Effector memory CD8-positive, alpha-beta T cell (primary cell): ENCODE data around the gene TCHH.
A peak's percentile ranks its signal among the peaks of the same experiment; 100 is the strongest.

Experiments
- ATAC-seq: fragments of 150-1000 bp; cut with Tn5 transposase; replicated peaks from 2 replicates; pipeline ENCODE4 v1.10.0; 2021; ENCODE audit warnings: mild to moderate bottlenecking, moderate library complexity
- DNase-seq, 3 experiments: peaks; one replicate each; pipeline ENCODE4 v3.0.0; 2021
- H3K27ac Mint-ChIP-seq, 2 donors: one replicate each; pipeline ENCODE4 v1.8.0; 2022; ENCODE audit warnings: mild to moderate bottlenecking in 2 of 2, mixed read lengths in 2 of 2, moderate library complexity in 2 of 2
- H3K27me3 Mint-ChIP-seq, 2 donors: one replicate each; pipeline ENCODE4 v1.8.0; 2022; ENCODE audit warnings: mixed read lengths in 2 of 2
- H3K36me3 Mint-ChIP-seq: one replicate; pipeline ENCODE4 v1.8.0; 2022; ENCODE audit warnings: mild to moderate bottlenecking, moderate library complexity, mixed read lengths; ENCODE audit not compliant: insufficient read depth
- H3K4me1 Mint-ChIP-seq, 2 donors: one replicate each; pipeline ENCODE4 v1.8.0; 2022; ENCODE audit warnings: low read depth in 2 of 2, mixed read lengths in 2 of 2
- H3K4me3 Mint-ChIP-seq, 2 donors: one replicate each; pipeline ENCODE4 v1.8.0; 2022; ENCODE audit warnings: mild to moderate bottlenecking in 2 of 2, mixed read lengths in 2 of 2, moderate library complexity in 2 of 2
- H3K9me3 Mint-ChIP-seq, 2 donors: one replicate each; pipeline ENCODE4 v1.8.0; 2022; ENCODE audit warnings: mixed read lengths in 2 of 2

The TCHH gene

GRCh38 chr1:152143150-152143887, 28.1 kb upstream of the TCHH start:
- H3K4me3 Mint-ChIP-seq = no peak overlapping the region
- no peak for ATAC-seq

GRCh38 chr1:152141971-152142584, 26.8 kb upstream of the TCHH start:
- Mint-ChIP-seq H3K4me1 (no peaks in the 10 kb centered on the region), H3K9me3 (no peaks in the 10 kb centered on the region), H3K36me3 (no peaks in the 10 kb centered on the region), H3K4me3 (no peak overlapping the region), H3K27ac (no peak overlapping the region), H3K27me3 (peaks cover 28 to 45% of the 10 kb centered on the region in 2 donors)
- ATAC-seq (no peak), DNase-seq (no peak)

More at GRCh38 chr1:152143150-152143887, 28.1 kb upstream of the TCHH start:
- H3K27me3 Mint-ChIP-seq = peaks cover 28 to 45% of the 10 kb centered on the region in 2 donors
- peaks cover 0 to under 1% of the 10 kb centered on the region in 2 donors for H3K9me3 Mint-ChIP-seq
- H3K27ac Mint-ChIP-seq = no peak overlapping the region
- H3K4me1 Mint-ChIP-seq = no peaks in the 10 kb centered on the region
- no peaks in the 10 kb centered on the region for H3K36me3 Mint-ChIP-seq
- no peak for DNase-seq

GRCh38 chr1:152137215-152137614, 22.0 kb upstream of the TCHH start:
- Mint-ChIP-seq H3K4me1 (no peaks in the 10 kb centered on the region), H3K36me3 (no peaks in the 10 kb centered on the region), H3K9me3 (peaks cover 3 to 8% of the 10 kb centered on the region in 2 donors), H3K27ac (no peak overlapping the region), H3K4me3 (no peak overlapping the region), H3K27me3 (peaks cover 16 to 37% of the 10 kb centered on the region in 2 donors)
- DNase-seq = no peak
- no peak for ATAC-seq

GRCh38 chr1:152130186-152130585, 14.9 kb upstream of the TCHH start:
- Mint-ChIP-seq H3K36me3 (no peaks in the 10 kb centered on the region), H3K9me3 (peaks cover 5 to 8% of the 10 kb centered on the region in 2 donors), H3K27ac (no peak overlapping the region), H3K27me3 (peaks cover 59 to 65% of the 10 kb centered on the region in 2 donors), H3K4me1 (no peaks in the 10 kb centered on the region), H3K4me3 (no peak overlapping the region)
- ATAC-seq (no peak), DNase-seq (no peak)

DNA sequence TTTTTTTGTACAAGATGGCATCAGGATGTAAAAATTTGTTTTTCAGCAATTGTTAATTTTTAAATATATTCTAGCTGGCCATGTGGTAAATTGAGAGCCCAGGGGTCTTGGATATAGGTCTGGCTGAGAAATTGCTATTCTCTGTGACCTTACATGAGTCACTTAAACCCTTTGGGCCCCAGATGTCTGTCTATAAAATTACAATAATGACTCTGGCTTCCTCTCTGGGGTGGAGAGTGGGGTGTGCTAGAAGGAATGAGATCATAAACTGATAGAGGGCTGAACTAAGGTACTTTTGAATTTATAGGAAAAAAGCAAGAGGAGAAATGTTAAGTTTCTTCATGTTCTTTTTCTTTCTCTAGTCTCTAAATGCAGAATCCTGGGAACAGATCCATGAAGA, 12.4 kb upstream of the TCHH start:
- DNase-seq (no peak), ATAC-seq (no peak)
- Mint-ChIP-seq H3K4me3 (no peak overlapping the region), H3K4me1 (no peaks in the 10 kb centered on the region), H3K9me3 (peaks cover 0 to 2% of the 10 kb centered on the region in 2 donors), H3K36me3 (no peaks in the 10 kb centered on the region), H3K27ac (no peak overlapping the region), H3K27me3 (peaks cover 58 to 64% of the 10 kb centered on the region in 2 donors)

GRCh38 chr1:152125834-152126443, 10.7 kb upstream of the TCHH start:
- Mint-ChIP-seq H3K4me1 (no peaks in the 10 kb centered on the region), H3K27me3 (peaks cover 63 to 66% of the 10 kb centered on the region in 2 donors), H3K27ac (no peak overlapping the region), H3K9me3 (peaks cover 0 to 2% of the 10 kb centered on the region in 2 donors), H3K4me3 (no peak overlapping the region), H3K36me3 (no peaks in the 10 kb centered on the region)
- DNase-seq (no peak), ATAC-seq (no peak)

GRCh38 chr1:152118915-152119314, 3.7 kb upstream of the TCHH start:
- Mint-ChIP-seq H3K4me1 (no peaks in the 10 kb centered on the region), H3K27ac (no peak overlapping the region), H3K9me3 (no peaks in the 10 kb centered on the region), H3K27me3 (peaks cover 39 to 50% of the 10 kb centered on the region in 2 donors), H3K4me3 (no peak overlapping the region), H3K36me3 (no peaks in the 10 kb centered on the region)
- ATAC-seq = no peak
- no peak for DNase-seq

DNA sequence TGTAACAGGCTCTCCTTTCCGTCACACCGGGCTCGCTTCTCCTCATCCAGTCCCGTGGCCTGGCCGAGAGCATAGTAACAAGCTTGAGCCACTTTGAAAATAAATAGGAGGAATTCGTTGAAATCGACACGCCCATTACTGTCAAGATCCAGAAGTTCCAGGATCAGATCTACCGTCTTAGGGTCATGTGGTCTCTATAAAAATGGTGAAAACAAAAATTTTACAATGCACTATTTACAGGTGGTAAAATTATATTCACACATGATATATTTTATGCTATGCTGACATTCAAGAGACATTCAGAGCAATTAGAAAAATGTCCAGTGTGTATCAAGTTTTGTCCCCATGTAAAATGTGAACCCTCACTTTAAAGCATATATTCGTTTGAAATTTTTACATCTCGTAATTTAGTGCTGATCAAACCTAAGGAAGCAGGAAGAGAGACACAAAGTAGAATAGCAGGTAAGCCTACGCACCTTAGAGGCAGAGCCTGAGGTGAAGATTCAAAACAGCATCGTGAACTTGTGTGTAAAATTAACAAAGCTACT, 2.3 kb downstream of the TCHH start:
- Mint-ChIP-seq H3K4me3 (no peak overlapping the region), H3K36me3 (no peaks in the 10 kb centered on the region), H3K27me3 (peaks cover 14% of the 10 kb centered on the region in 2 donors), H3K9me3 (no peaks in the 10 kb centered on the region), H3K27ac (no peak overlapping the region), H3K4me1 (peaks cover 0 to 7% of the 10 kb centered on the region in 2 donors)
- no peak for ATAC-seq
- DNase-seq = no peak

DNA sequence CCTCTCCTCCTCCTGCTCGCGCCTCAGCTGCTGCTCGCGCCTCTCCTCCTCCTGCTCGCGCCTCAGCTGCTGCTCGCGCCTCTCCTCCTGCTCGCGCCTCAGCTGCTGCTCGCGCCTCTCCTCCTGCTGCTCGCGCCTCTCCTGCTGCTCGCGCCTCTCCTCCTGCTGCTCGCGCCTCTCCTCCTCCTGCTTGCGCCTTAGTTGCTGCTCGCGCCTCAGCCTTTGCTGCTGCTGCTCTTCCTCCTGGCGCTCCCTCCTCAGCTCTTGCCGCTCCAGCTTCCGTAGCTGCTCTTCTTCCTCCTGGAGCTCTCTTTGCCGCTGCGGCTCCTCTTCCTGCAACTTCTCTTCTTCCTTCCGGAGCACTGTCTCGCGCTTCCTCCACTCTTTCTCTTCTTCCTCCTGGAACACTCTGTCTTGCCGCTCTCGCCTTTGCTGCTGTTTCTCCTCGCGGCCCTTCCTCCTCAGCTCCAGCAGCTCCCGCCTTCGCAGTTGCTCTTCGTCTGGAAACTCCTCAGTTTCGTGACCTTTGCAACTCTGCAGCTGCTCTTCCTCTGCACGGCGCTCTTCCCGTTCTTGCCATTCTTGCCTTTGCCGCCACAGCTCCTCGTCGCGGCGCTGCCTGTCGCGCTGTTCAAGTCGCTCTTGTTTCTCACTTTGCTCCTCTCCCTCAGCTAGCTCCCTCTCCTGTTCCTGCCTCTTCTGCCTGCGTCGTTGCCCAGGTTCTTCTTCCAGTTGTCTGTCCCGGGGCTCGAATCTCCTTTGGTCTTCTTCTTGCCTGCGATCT, 3.0 kb downstream of the TCHH start:
- Mint-ChIP-seq H3K4me1 (peaks cover 0 to 8% of the 10 kb centered on the region in 2 donors), H3K27ac (no peak overlapping the region), H3K9me3 (no peaks in the 10 kb centered on the region), H3K4me3 (no peak overlapping the region), H3K27me3 (peaks cover 11 to 13% of the 10 kb centered on the region in 2 donors), H3K36me3 (no peaks in the 10 kb centered on the region)
- ATAC-seq (peak; percentile 22), DNase-seq (no peak)

DNA sequence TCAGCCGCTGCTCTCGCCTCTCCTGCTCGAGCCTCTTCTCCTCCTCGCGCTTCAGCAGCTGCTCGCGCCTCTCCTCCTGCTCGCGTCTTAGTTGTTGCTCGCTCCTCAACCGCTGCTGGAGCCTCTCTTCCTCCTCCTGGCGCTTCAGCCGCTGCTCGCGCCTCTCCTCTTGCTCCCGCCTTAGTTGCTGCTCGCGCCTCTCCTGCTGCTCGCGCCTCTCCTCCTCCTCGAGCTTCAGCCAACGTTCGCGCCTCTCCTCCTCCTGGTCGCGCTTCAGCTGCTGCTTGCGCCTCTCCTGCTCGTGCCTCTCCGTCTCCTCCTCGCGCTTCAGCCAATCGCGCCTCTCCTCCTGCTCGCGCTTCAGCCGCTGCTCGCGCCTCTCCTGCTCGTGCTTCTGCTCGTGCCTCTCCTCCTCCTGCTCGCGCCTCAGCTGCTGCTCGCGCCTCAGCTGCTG, 3.7 kb downstream of the TCHH start:
- Mint-ChIP-seq H3K27me3 (peaks cover 5 to 6% of the 10 kb centered on the region in 2 donors), H3K4me1 (peaks cover 0 to 8% of the 10 kb centered on the region in 2 donors), H3K9me3 (no peaks in the 10 kb centered on the region), H3K4me3 (no peak overlapping the region), H3K36me3 (no peaks in the 10 kb centered on the region), H3K27ac (no peak overlapping the region)
- ATAC-seq (peak; percentile 32), DNase-seq (no peak)

GRCh38 chr1:152110860-152111514, 4.3 kb downstream of the TCHH start:
- Mint-ChIP-seq H3K27ac (no peak overlapping the region), H3K9me3 (no peaks in the 10 kb centered on the region), H3K36me3 (no peaks in the 10 kb centered on the region), H3K4me3 (no peak overlapping the region), H3K27me3 (peaks cover under 1 to 6% of the 10 kb centered on the region in 2 donors), H3K4me1 (peaks cover 0 to 8% of the 10 kb centered on the region in 2 donors)
- DNase-seq (peak in 1 of 3 experiments; percentile 14), ATAC-seq (peak; percentile 58)

DNA sequence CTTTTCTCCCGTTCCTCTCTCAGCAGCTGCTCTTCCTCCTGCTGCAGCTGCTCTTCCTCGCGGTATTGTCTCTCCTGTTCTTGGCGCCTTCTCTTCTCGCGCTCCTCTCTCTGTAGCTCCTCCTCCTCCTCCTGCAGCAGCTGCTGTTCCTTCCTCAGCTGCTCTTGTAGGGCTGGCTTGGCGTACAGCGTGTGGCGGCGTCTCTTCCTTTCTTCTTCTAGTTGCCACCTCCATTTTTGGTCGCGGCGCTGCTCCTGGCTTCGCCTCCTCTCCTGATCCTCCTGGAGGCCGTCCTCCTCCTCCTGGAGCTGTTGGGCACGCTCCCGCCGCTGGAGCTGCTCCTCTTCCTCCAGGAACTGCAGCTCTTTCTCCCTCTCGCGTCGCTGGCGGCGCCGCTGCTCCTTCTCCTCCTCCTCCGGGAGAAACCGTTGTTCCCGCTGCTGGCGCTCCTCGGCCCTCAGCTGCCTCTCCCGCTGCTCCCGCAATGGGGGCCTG, 4.8 kb downstream of the TCHH start:
- Mint-ChIP-seq H3K4me1 (peaks cover 0 to 8% of the 10 kb centered on the region in 2 donors), H3K27me3 (peaks cover 0 to 6% of the 10 kb centered on the region in 2 donors), H3K4me3 (no peak overlapping the region), H3K27ac (no peak overlapping the region), H3K9me3 (no peaks in the 10 kb centered on the region), H3K36me3 (no peaks in the 10 kb centered on the region)
- DNase-seq (no peak), ATAC-seq (peak; percentile 46)
